ENCODE results near the gene REEP3.

REEP3 gene

DNA sequence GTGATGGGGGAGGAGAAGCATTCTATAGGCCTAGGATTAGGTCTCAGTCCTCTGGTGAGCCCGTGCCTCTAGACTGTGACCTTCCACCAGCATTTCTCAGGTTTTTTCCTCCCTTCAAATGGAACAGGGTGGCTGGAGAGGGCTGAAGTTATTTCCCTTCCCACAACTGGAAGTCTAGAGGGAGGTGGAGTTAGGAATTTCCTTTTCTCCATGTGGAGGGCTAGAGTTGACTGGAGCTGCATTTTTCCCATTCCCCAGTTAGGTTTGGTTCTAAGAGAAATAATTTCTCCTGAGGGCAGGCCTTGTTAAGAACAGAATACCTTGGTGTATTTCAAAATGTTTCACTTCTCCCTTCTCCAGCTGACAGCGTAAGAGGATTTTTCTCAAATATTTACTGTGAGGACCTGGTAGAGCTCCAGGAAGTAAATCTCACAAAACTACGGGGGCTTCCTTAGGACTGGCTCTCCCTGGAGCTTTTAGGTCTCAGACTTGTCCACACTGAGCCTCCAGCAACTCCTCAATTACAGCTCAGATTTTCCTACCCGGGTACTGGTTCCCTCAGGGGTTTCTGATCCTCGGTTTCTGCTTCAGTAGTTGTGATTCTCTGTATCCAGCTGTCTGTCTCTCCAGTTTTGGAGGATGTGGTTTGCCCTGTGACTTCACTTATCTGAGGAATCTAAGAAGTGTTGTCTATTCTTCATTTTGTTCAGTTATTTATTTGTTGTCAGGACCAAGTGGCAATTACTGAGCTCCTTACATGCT lies 6.0 kb upstream of the REEP3 start:
- no peak for DNase-seq

DNA sequence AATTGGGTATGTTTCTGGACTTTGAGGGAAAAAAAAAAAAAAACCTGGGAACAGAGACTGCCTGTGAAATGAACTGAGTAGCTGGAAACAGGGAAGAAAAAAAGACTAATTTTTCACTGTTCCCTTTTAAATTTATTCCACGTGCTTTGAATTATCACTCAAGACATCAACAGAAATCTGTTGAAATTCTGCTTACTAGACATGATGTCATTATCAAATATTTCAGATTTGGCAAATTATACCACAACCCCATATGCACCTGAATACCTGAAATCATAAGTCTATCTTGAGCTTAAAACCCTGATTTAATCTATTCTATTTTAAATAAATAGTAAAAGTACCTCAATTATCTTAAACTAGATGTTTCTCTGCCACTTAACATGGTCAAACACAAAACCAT lies 5.0 kb upstream of the REEP3 start:
- DNase-seq, result no peak

DNA sequence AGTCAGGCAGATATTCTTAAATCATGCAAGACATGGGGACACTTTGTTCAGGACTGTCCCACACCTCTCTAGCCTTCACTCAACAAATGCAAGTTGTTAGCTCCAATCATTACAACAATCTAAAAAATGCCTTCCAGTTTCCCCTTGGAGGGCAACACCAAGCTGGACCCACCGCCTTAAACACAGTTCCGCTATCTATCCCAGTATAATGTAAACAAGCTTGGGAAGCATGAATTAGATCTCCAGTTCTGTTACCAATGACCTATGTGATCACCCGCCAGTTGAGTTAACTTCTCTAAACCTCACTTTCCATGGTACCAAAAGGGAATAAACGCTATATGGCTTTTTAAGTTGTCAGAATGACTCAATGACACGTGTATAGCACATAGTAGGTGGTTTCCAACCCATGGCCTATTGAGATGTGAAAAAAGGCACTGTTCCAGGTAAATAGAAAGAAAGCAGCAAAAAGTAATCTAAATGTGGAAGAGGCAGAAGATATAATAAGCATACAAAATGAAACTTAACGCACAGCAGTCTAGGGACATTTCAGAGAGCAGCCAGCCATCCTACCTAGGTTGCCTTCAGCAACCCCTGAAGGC lies 2.4 kb upstream of the REEP3 start:
- no peak for DNase-seq

DNA sequence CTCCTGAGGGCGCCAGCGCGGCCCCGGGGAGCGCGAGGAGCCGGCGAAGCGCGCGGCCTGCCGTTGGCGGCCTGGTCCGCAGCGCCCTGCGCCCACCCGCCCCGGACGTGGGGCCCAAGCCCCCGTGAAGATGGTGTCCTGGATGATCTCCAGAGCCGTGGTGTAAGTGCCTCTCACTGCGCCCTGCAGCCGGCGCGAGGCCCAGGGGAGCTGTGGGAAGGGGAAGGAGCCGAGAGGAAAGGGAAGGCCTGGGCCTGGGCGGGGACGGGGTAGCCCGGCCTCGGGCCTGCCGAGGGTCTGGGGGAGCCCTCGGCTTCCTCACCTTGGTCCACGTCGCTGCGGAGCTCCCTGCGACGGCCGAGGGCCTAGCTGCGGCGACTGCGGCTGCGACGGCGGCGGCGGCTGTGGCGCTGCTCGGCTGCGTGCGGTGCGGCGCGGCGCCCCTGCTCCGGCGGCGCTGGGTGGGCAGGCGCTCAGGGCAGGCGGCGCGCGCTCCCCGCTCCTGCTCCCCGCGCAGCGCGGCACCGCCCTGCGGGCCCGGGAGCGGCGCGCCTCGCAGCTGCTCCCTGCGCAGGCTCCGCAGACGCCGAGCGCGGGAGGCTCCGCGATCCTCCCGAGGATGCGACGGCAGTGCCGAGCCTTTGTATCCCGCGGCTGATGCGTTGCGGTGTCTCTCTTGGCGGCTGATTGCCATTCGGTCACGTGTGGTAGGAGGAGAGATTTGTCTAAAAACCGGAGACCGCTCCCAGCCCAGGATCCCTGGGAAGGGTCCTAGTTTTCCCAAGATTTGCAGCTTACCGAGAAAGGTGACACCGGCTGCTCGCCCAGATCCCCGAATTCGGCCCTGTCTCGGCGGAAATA lies 445 bp downstream of the REEP3 start:
- peak; percentile 55 for DNase-seq

DNA sequence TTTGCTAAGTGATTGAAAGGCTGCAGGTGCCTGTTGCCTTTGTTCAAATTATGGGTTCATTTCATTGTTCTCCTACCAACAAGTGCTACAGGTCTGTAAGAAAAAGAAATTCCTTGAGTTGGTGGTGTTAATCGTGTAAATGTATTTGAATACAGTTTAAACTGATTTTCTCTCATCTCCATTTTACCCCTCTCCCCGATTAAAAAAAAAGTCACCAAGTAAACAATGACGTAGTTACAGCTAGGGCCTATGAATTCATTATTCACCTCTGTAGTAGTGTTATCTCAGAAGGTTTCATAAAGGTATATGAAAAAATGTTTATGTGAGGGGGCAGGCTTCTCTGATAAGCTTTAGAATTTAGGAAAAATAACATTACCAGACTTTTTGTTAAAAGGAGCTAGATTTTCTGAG lies 1.1 kb downstream of the REEP3 start:
- DNase-seq, result peak; percentile 55

DNA sequence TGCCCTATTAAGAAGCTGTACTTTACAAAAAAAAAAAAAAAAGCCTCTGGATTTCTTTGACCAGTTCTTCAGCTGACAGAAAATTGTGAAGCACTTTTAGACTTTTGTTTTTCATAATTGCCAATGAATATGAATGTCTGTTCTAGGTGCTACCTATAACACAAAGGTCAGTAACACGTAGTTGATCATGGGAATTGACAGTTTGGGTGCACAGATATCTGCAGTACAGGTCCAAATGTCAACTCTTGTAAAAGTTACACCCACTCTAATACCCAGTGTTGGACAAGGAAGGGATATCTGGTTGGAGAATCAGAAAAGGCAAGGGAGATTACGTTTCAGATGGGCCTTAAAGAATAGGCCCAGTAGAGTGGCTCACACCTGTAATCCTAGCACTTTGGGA lies 1.8 kb downstream of the REEP3 start:
- no peak for DNase-seq

DNA sequence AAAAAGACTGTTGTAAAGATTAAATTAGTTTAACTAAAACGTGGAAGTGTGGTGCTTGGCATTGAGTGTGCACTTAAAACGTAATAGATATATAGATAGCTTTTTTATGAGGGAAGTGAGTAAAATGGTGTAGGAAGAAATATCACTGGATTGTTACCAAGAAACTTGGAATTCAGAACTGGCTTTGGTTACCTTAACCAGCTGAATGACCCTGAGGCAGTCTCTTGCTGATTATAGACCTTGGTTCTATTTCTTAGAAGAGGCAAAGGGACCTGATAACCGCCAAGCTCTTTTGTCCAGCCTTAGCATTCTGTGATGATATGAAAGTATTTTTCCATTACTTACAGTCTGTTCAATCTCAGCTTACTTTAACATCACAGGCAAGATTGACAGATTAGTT lies 3.8 kb downstream of the REEP3 start:
- no peak for DNase-seq

DNA sequence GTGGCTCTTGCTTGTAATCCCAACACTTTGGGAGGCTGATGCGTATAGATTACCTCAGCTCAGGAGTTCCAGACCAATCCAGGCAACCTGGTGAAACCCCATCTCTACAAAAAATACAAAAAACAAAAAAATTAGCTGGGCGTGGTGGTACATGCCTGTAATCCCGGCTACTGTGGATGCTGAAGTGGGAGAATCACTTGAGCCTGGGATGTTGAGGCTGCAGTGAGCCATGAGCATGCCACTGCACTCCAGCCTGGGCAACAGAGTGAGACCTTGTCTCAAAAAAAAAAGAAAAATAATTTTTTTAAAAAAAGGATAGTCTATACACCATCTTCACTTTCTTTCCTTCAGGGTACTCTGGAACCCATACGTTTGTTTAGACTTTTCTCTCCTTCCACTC lies 6.2 kb downstream of the REEP3 start:
- DNase-seq, result no peak

DNA sequence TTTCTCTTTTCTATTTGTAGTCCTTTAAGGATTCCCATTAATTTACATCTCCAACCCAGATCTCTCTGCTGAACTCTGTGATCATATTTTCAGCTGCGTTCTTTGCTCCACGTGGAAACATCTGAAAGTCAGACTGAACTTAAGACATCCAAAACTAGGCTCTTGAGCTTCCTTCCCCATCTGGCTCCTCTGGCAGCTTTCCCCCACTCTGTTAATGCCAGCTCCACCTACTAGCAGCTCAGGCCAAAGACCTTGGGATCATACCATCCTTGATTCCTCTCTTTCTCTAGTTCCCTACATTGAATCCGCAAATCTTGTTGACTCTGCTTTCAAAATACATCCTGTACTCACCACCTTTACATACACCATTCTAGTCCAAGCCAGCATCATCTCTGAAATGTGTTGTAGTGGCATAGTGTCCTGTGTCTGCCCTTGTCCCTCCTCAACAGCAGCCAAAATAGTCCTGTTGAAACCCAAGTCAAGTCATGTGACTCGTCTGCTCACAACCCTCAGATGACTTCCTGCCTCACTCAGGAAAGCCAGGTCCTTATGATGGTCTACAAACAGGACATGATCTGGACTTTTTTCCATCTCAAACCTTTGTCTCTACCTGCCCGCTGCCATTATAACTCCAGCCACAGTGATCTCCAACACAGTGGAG lies 7.0 kb downstream of the REEP3 start:
- no peak for DNase-seq

DNA sequence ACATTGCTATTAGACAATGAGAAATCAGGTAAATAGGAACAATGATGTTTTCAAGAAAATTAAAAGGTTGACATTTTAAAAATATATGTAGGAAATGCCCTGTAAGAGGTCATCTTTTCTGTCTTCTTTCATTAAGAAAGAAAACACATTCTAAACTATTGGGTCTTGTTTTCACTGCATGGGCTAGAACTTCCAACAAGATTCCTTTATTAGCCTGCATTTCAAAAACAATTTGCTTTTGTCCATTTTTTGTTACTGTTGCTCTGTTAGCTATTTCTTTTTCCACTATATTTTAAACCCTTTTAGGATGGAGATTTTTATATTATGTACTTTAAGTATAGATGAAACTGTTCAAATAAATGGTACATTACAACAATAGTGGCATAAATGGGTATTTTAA lies 9.2 kb downstream of the REEP3 start:
- DNase-seq, result no peak

DNA sequence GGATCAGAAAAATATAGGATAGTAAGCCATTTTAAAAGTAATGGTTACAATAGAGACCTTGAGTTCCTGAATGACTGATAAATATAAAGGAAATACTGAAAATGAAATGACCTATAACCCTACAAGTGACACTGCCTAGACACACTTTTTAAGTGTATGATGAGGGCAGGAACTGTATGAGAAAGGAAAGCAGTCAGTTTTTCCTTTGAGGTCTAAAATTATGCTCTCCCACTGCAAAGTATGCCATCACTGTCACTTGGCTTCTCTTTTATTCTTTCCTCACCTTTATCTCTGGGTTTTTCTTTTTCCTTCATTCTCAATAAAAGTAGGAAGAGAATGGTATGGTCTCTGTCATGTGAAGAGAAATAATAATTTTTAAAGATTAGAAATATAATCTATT lies 13.5 kb downstream of the REEP3 start:
- no peak for DNase-seq

DNA sequence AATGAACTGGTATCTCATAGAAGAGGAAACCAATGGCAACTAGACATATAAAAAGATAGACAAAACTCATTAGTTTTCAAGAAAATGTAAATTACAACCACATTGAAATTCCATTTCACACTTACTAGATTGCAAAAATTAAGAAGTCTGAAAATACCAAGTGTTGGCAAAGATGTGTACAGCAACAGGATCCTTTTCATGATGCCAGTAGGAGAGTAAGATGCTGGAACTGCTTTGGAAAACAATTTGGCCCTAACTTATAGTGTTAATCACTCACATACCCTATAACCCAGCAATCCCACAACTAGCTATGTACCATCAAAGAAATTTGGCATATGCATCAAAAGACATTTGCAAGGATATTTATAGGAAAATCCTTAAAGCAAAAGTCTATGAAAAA lies 15.5 kb downstream of the REEP3 start:
- DNase-seq, result no peak

DNA sequence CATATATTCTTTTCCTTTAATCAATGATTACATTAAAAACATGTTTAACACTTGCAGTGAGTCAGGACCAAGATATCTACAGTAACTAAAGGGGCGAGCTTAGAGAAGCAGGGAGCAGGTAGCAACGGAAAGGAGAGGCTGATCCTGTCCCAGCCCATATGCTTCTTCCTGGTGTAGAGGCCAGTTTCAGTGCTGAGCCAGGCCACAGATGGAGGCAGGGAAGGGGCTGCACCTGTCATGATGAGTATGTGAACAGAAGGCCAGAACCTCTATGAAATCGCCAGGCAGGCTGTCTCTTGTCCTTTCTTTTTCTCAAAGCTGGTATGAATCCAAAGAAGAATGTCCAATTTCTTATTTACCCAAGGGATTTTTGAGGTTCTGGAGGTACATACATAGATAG lies 16.3 kb downstream of the REEP3 start:
- no peak for DNase-seq

DNA sequence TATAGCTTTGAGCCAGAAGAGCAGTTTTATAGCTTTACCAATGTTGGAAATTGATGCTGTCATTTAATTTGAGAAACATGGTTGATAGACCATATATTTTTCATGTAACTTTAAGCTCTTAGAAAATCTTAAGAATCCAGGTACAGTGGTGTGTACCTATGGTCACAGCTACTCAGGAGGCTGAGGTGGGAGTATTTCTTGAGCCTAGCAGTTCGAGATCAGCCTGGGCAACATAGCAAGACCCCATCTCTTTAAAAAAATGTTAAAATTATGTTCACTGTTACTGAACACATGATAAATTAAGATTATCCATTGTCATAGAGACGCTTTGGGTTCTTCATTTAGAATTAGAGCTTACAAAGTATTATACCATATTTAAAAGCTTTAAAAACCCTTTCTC lies 18.2 kb downstream of the REEP3 start:
- DNase-seq, result no peak

DNA sequence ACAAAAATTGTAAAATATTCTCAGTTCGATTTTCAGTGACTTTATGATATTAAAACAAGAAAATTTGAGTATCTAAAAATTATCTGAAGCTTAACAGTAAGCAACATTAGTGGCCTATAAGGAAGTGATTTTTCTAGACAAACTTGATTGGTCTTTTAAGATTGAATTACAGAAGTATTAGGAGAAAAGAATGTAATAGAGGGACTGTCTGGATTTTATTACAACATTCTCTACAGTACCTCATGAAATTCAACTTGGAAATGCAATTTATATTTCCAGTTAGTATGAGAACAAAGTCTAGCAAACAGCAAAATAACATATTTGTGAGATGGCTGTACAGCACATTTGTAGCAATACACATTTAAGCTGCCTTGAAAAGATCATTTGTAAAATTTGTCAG lies 18.8 kb downstream of the REEP3 start:
- DNase-seq, result no peak

DNA sequence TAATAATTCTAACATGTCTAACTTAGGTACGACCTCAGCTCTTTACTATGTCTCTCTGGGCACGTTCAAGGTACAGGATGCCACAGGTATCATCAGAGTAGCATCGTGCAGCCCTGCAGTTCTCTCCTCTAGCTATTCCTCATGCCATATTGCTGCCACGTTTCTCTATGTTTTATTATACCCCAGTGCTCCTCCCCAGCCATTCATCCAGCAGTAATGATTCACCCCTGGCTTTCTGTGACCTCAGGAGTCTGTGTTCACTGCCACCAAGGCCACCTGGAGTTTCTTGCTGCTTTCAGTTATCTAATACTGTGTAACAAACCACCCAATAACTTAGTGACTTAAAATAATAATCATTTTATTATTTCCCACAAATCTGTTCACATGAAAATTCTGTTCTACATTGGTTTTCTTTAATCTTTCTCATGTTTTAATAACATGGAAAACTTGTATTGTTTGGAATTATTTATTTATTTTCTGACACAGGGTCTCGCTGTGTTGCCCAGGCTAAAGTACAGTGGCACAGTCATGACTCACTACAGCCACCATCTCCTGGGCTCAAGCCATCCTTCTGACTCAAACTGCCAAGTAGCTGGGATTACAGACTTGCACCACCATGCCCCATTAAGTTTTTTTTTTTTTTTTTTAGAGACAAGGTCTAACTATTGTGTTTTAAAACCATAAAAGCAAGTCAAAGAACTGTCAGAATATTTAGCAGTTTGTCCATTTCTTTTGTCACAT lies 21.8 kb downstream of the REEP3 start:
- DNase-seq, result no peak

DNA sequence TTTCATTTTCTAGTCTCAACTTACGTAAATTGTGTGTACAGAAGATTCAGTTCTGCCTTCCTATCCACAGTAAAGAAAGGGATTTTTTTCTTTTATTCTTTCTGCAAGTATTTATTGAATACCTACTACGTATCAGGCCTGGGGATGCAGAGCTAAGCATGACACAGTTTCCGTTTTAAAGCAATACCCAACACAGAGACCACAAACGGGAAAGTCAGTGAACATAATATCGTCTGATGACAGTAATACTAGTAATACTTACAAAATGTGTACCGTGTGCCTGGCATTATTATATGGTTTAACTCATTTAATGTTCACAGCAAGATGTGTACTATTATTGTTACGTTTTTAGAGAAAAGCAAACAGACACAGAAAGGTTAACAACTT lies 22.4 kb downstream of the REEP3 start:
- no peak for DNase-seq

DNA sequence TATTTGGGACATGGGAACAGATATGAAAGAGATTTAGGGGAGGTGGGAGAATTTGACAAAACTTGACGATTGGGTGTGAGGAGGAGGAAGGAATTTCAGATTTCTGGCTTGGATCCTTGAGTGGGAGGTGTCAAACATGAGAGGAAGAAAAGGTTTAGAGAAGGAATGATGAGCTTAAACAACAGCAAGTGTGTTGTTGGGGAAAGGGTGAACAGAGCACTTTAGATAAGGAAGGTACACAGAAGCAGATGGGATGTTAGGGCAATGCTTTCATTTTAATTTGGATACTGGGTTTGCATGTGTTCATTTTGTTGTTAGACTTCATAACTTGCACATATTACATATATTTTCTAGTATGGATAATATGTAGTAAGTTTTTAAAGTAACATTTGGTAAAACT lies 23.2 kb downstream of the REEP3 start:
- DNase-seq, result no peak

DNA sequence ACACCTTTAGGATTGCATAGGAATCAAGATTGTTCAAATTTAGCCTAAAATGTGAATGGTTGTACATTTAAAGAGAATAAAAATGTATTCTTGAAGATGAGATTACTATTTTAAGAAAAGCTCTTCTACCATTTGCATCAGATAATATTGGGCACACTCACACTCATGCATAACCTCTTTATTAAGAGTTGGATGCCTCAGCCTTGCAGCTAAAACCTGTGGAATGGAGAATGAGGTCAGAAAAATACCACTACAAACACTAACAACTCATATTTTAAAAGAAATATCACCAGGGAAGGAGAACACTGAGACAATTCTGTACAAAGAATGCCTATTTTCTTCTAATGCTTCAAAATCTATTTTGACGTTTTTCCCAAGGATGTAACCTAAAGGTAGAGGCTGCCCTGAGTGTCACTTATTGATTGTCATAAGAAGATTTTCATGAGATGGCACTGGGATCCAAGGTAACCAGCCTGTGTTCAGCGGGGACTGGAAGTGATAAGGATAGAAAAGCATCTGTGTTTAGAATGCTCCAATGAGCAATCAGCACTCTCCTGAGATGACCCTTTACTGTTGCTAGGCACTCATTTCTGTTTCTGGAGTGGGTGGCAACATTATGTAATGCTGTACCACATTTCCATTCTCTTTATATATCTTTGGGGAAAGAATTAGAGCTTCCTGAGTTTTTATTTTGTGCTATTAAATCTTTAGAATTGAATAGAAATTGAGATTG lies 26.6 kb downstream of the REEP3 start:
- no peak for DNase-seq

DNA sequence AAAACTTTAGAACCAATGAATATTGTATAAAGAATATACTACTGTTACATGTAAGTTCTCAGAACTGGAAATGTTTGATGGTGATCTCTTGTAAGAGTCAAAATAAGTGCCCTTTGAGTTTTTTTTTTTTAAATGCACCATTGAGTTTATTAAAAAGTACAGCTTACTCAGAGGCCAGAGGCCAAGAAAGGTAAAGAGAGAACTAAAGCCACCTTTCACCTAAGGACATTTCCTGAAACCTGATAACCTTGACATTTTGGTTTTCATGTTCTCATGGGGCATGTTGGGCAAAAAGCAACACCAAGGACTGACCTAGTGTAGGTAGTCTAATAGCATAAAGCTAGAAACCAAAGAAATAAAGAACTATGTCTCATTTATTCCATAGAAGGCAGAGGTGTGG lies 27.7 kb downstream of the REEP3 start:
- no peak for DNase-seq

DNA sequence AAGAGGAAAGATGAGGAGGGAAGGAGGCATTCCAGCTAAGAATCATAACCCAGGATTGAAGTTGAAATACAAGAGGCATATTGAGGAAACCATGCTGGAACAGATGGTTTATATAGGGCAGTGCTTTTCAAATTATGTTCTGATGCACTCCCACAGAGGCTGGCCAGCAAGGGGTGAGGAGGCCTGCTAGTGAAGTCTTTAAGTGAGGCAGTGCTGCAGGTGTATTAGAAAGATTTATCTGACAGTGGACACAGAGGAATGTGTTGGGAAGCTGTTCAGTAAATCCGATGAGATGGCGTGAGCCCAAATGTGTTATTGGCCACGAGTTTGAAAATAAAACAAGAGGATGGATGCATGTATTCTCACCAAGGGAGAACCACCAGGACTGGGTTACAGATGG lies 28.6 kb downstream of the REEP3 start:
- no peak for DNase-seq

DNA sequence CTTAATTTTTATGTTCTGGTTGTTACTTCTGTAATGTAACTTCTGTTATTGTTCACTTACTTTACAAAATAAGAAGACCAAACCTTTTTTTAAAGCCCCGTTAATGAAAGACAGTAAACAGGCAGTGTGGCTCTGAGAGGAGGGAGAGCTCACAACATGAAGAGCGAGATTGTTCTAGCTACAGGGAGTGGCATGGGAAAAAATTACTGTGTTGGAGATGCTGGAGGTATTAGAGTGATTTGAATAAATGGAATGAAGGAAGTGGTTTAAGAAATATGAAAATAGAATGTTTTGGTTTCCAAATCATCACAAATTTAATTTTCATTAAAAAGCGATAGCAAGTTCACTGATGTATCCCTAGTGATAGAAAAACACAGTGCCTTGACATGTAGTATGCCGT lies 31.8 kb downstream of the REEP3 start:
- DNase-seq, result no peak
